GM23338 (cell line): Measurements from ENCODE around the gene PLA2R1.
"Not testable (repeated sequence)": the region's sequence is repeated elsewhere in the genome, so short reads cannot be mapped to it uniquely, and the experiment has no call there.

Source experiments
- POLR2AphosphoS5 ChIP-seq: IDR thresholded peaks from 2 replicates; pipeline ENCODE4 v1.6.1; 2016; ENCODE audit warnings: antibody characterized with exemption, low read depth
- TF ChIP-seq, protein P1 (sequence below), 2 experiments: fragments of 200-600 bp in 1 of 2; sonication (generic) in 1 of 2; conservative IDR thresholded peaks; 2 replicates each; pipeline versions ENCODE4 v1.5.1 to v1.6.1; 2016 to 2017; ENCODE audit warnings: antibody characterized with exemption in 2 of 2, low read depth in 2 of 2, mild to moderate bottlenecking in 2 of 2, moderate library complexity in 1 of 2

GRCh38 chr2:160038662-160039061, 23.8 kb downstream of the PLA2R1 start:
- TF ChIP-seq, protein P1, sequence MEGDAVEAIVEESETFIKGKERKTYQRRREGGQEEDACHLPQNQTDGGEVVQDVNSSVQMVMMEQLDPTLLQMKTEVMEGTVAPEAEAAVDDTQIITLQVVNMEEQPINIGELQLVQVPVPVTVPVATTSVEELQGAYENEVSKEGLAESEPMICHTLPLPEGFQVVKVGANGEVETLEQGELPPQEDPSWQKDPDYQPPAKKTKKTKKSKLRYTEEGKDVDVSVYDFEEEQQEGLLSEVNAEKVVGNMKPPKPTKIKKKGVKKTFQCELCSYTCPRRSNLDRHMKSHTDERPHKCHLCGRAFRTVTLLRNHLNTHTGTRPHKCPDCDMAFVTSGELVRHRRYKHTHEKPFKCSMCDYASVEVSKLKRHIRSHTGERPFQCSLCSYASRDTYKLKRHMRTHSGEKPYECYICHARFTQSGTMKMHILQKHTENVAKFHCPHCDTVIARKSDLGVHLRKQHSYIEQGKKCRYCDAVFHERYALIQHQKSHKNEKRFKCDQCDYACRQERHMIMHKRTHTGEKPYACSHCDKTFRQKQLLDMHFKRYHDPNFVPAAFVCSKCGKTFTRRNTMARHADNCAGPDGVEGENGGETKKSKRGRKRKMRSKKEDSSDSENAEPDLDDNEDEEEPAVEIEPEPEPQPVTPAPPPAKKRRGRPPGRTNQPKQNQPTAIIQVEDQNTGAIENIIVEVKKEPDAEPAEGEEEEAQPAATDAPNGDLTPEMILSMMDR (conservative IDR thresholded peaks at IDR 0.05; ENCODE audit: low read depth in 2 of 2), result not testable (repeated sequence)
- TF ChIP-seq POLR2AphosphoS5, result not testable (repeated sequence)
